Stimulated activated CD8-positive, alpha-beta memory T cell treated with anti-CD3 and anti-CD28 coated beads, Interleukin-7, amount 100 ng/mL, for 1 hour (primary cell): Measurements from ENCODE around the gene HES6.

Experiments
- DNase-seq, 2 donors: peaks; one replicate each; pipeline ENCODE4 v3.0.0-alpha.2; 2020; ENCODE audit warnings: low read depth in 2 of 2

The HES6 gene

GRCh38 chr2:238239863-238240756 lies at the start of gene HES6:
Gene HES6, minus strand, starts transcription at chr2:238240038. Its CDS starts 133 bp downstream, at chr2:238239905.
- peak; percentile 45 to 46 for DNase-seq

GRCh38 chr2:238289574-238289973 lies 49.7 kb upstream of the HES6 start:
- DNase-seq = no peak

- DNase-seq = peak; percentile 95 to 96
Observed at GRCh38 chr2:238288650-238289573, 49.1 kb upstream of the HES6 start.

- DNase-seq = no peak
Observed at GRCh38 chr2:238287737-238288649, 48.2 kb upstream of the HES6 start, which contains the start of gene PER2. Gene PER2, minus strand, starts transcription at chr2:238288610. Its CDS starts 10,674 bp downstream, at chr2:238277936.

GRCh38 chr2:238286987-238287736 lies 47.3 kb upstream of the HES6 start:
- DNase-seq = no peak

- no peak for DNase-seq
Observed at GRCh38 chr2:238286551-238286950, 46.7 kb upstream of the HES6 start.

GRCh38 chr2:238286095-238286494 lies 46.3 kb upstream of the HES6 start:
- DNase-seq = no peak

GRCh38 chr2:238285653-238286082 lies 45.8 kb upstream of the HES6 start:
- no peak for DNase-seq

- DNase-seq = no peak
Observed at GRCh38 chr2:238284802-238285515, 45.1 kb upstream of the HES6 start.

- no peak for DNase-seq
Observed at GRCh38 chr2:238282861-238283738, 43.3 kb upstream of the HES6 start.

GRCh38 chr2:238281826-238282480 lies 42.1 kb upstream of the HES6 start:
- DNase-seq = no peak

- no peak for DNase-seq
Observed at GRCh38 chr2:238280083-238280825, 40.4 kb upstream of the HES6 start.

- no peak for DNase-seq
Observed at GRCh38 chr2:238279324-238279682, 39.5 kb upstream of the HES6 start.

- no peak for DNase-seq
Observed at GRCh38 chr2:238278626-238279323, 38.9 kb upstream of the HES6 start.

GRCh38 chr2:238277695-238278094 lies 37.9 kb upstream of the HES6 start:
- DNase-seq = no peak

- DNase-seq = no peak
Observed at GRCh38 chr2:238274152-238274865, 34.5 kb upstream of the HES6 start.
